Activated CD4-positive, alpha-beta T cell treated with anti-CD3 and anti-CD28 coated beads for 48 hours (primary cell): Measurements from ENCODE around the gene GFI1B.
"Not testable (repeated sequence)": the region's sequence is repeated elsewhere in the genome, so short reads cannot be mapped to it uniquely, and the experiment has no call there.

ENCODE experiments used
- DNase-seq: peaks from one replicate; pipeline ENCODE4 v3.0.0-alpha.2; 2020

Gene GFI1B

GRCh38 chr9:132978451-132979131 lies at the start of gene GFI1B:
GFI1B (plus strand) TSS chr9:132978694; CDS start chr9:132986679, 7,985 bp downstream.
- DNase-seq = no peak

GRCh38 chr9:132931178-132931735 lies 47.2 kb upstream of the GFI1B start:
- no peak for DNase-seq

- DNase-seq = no peak
Observed at GRCh38 chr9:132935026-132935425, 43.5 kb upstream of the GFI1B start.

- no peak for DNase-seq
Observed at GRCh38 chr9:132937463-132937901, 41.0 kb upstream of the GFI1B start.

- DNase-seq = no peak
Observed at GRCh38 chr9:132939169-132939568, 39.3 kb upstream of the GFI1B start.

- DNase-seq = no peak
Observed at GRCh38 chr9:132942541-132943182, 35.8 kb upstream of the GFI1B start.

- DNase-seq = peak; percentile 7
Observed at GRCh38 chr9:132943651-132944293, 34.7 kb upstream of the GFI1B start.

- peak; percentile 98 for DNase-seq
Observed at GRCh38 chr9:132944294-132945185, 34.0 kb upstream of the GFI1B start, which contains the start of gene TSC1. TSC1 (minus strand) TSS chr9:132944616; CDS start chr9:132928872, 15,744 bp downstream.

- DNase-seq = no peak
Observed at GRCh38 chr9:132945186-132946130, 33.0 kb upstream of the GFI1B start.

- no peak for DNase-seq
Observed at GRCh38 chr9:132946211-132946610, 32.3 kb upstream of the GFI1B start.

GRCh38 chr9:132946631-132947295 lies 31.7 kb upstream of the GFI1B start:
- DNase-seq = no peak

GRCh38 chr9:132947756-132948155 lies 30.7 kb upstream of the GFI1B start:
- no peak for DNase-seq

- DNase-seq = no peak
Observed at GRCh38 chr9:132948482-132949050, 29.9 kb upstream of the GFI1B start.

GRCh38 chr9:132949709-132950108 lies 28.8 kb upstream of the GFI1B start:
- no peak for DNase-seq

GRCh38 chr9:132955123-132955522 lies 23.4 kb upstream of the GFI1B start:
- DNase-seq = no peak

GRCh38 chr9:132955768-132956167 lies 22.7 kb upstream of the GFI1B start:
- no peak for DNase-seq

GRCh38 chr9:132957805-132958204 lies 20.7 kb upstream of the GFI1B start:
- no peak for DNase-seq

GRCh38 chr9:132961002-132961401 lies 17.5 kb upstream of the GFI1B start:
- no peak for DNase-seq

- DNase-seq = no peak
Observed at GRCh38 chr9:132965478-132965877, 13.0 kb upstream of the GFI1B start.

- DNase-seq = not testable (repeated sequence)
Observed at GRCh38 chr9:132967908-132968307, 10.6 kb upstream of the GFI1B start.
